ENCODE data around the gene DCC.

The DCC gene

DNA sequence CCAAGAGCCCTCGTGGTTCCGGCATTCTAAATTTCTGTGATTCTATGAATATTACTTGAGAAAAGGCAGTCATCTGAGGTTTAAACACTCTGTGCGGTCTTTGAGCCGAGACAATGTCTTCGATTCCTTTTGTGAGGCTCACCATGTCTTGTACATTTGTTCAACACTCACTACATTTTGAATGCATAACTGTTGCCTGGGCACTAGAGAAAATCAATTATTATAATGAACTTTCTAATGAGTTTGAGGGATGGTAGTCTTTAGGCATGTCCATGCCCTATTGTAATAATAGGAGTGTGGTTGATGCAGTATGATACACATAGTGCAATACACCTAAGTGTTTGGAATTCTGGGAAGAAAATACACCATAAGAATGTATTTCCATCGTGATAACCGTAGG, 1181.1 kb downstream of the DCC start:
- DNase-seq (ENCODE audit: low spot score) = no peak

DNA sequence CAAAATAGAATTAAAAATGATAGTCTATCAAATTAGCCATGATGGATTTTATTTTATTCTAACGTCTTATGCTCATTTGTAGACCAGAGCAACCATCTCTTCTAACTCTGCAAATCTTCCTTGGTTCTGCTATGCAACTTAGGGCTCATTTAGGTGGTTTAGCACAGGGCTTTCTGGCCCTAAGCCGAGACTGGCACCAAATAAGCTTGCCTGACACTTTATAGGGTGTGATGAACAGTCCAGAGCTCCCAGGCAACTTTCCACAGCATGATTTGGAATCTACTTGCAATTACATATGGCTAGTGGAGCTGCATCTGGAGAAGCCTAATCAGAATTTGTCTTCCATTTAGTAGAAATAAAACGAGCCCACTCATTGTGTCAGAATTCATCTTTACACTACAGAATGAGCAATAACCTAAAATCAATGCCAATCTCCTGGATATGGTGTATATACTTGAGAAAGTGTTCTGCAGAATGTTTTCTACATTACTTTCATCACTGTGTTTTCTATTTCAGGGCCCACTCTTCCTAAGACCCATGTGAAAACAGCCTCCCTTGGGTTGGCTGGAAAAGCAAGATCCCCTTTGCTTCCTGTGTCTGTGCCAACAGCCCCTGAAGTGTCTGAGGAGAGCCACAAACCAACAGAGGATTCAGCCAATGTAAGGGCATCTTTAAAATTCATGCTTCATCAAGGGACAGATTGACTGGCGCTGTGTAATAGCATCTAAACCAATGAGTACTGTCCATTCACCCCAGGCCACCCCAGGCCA, 1186.3 kb downstream of the DCC start:
- DNase-seq (ENCODE audit: low spot score) = no peak

DNA sequence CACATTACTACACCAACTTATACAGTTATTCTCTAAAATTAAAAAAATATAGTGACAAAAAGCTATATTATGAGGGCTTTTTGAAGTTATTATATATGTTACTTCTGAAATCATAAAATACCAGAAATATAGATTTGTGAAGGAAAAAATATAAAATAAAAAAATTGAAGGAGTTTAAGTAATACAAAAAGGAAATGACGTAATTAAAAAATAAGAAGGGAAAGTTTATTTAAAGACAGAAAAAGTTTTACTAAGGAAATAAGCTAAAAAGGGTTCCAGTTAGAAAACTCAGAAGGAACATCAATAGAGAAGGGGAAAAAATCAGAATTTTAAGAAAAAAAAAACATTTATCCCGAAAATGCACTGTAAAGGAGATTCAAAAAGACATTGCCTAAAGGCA, 1187.4 kb downstream of the DCC start:
- DNase-seq (ENCODE audit: low spot score) = no peak

DNA sequence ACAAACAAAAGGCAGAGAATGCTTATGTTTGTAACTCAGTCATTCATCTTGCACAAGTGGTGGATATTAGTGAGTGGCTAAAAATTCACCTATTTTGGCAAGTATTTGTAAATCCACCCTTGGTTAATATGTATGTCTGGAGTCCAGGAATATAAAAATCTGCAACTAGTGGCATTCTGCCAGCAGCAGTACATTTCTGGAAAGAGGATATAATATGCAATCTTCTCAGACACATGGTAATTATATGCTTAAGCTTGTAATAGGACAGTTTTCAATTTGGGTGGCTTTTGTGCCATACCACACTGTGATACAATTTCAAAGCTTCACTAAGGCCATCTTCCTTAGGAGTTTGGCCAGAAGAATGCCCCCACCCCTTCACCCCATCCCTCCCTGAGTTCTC, 1191.2 kb downstream of the DCC start:
- DNase-seq (ENCODE audit: low spot score) = no peak

DNA sequence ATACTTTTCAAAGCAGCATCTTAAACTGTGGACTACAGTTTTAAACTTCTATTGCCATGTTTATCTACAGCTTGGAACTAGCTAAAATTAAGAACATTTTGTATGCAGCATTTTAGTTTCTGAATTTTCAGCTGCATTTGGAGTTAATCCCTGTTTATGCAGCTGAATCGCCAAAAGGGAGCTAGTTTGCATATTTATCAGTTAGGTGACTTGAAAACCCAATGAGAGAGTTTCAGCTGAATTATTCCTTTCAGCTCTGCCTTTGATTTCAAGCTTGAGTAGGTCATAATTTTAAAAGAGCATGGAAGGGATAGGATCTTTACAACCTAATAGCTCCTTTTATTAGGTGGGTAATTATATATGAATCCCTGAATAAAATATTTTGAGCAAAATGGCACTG, 1191.9 kb downstream of the DCC start:
- DNase-seq (ENCODE audit: low spot score) = no peak

DNA sequence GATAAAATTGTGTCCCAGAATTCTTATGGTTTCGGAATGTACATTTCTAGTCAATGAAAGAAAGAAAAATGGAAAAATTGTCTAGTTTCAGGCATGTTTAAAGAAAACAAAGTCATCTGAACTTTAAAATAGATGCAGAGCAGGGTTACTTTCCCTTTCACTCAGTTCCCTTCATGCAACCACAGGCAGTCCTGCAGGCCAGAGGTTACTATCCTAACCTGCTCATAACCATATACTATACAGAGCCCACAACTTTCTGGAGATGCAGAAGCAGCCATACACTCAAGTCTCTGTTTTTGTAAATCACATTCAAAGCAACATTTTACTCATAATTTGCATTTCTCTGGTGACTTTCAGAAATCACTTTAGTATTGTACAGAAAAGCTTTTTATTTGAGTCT, 1194.2 kb downstream of the DCC start:
- DNase-seq (ENCODE audit: low spot score) = no peak

DNA sequence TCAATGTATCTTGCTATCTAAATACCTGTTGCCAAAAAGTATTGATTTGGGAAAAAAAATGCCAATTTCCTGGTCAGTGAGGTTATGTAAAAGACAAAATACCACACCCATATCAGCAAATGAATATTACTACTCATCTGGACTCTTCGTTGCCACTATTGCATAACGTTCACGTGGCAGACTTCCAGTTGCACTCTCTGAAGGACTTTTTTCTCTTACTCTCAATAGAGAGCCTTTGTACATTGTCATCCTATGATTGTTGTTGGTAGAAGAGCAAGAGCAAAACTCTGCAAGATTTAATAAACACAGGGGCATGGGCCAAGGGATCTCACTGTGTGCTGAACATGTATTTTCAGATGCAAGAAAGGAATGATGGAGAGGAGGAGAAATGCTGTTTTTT, 1194.7 kb downstream of the DCC start:
- DNase-seq (ENCODE audit: low spot score) = no peak

DNA sequence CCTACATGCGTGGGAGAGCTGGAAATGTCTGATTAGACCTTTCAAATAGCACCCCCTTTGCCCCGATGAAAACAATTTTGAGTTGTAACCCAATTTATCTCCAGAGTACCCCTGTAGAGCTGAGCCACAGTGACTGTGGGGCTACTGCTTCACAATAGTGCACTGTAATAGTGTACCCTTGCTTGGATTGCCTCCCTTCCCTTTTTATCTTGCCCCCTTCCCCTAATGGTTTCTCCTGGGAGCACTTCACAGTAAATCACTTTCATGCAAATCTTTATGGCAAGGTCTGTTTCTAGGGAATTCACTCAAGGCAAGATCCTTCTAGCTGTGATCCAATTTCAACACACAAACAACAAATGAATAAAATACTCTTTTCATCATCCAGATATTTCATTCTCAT, 1196.9 kb downstream of the DCC start:
- no peak for DNase-seq (ENCODE audit: low spot score)

DNA sequence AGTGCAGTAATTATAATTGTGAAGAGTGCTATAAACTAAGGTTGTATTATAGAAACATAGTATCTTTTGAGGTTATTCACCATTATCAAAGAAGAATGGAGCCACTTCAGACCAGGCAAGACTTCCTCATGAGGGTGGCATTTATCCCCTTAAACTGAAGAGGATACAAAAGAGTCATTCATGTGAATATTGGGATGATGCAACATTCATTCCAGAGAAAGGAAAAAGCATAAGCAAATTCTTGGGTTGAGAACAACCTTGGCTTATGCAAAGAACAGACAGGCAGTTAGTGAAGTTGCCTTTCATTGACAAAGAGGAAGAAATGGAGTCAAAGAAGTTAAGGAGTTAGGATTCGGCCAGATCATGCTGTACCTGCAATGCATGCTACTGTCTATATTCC, 1201.9 kb downstream of the DCC start:
- DNase-seq (ENCODE audit: low spot score) = no peak

DNA sequence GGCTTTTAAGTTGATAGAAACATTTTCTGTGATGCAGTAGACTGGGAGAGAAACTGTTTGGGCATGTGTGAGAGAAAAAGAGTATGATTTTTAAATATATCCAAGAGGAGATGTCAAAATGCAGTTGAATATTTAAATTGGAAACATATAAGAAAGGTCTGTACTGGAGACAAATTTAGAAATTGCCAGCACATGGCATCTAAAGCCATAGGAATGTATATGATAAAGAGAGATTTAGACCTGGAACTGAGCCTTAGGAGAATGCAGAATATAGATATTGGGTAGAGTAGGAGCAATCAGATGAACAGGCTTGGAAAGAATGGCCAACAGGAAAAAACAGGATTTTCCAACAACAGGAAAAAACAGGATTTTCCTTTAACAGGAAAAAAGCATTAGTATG, 1203.7 kb downstream of the DCC start:
- no peak for DNase-seq (ENCODE audit: low spot score)

DNA sequence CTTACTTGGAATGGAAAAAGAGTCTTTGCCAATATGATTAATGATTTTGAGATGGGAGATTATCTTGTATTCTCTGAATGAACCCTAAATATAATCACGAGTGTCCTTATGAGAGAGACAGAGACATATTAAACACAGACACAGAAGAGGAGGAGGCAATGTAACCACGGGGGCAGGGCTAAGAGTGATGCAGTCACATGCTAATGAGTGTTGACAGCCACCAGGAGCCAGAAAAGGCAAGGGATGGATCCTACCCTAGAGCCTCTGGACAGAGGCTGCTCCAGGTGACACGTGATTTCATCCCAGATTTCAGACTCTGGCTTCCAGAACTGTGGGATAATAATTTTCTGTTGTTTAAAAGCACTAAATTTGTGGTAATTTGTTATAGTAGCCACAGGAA, 1204.9 kb downstream of the DCC start:
- DNase-seq (ENCODE audit: low spot score) = no peak

DNA sequence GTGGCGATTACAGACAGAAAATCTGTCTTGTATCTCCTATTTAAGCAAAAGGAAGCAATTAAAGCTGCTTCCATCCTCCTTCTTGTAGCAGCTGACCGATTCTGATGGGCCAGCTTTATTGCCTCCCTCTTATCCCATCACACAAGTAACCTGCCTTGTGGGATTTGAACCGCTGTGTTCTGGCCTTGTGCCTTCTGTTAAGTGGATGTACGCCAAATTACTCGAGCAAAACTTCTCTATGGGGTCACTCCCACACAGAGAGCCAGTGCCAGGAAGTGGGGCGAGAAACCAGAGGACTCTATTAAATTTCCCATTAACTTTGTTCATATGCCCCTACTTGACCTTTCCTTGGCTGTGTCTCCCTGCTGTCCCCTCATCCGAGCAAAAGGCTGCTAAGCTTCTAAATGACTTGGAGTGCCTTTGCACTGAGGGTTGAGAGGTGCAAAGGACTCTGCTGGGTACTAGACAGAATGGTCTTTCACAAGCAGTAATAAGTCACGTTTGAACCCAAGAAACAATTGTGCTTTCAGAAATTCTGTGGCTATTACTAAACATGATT, 1212.0 kb downstream of the DCC start:
- DNase-seq (ENCODE audit: low spot score) = no peak

DNA sequence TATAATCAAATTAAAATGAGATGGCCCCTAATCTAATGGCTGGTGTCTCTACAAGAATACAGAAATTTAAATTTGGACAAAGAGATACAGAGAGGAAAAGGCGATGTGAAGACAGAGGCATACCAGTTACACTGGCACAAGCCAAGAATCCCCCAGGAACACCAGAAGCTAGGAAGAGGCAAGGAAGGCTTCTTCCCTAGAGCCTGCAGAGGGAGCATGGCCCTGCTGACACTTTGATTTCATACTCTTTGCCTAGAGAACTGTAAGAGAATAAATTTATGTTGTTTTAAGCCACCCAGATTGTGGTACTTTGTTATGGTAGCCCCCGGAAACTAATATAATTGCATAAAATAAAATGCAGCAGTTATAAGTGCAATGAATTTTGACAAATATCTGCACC, 1213.0 kb downstream of the DCC start:
- no peak for DNase-seq (ENCODE audit: low spot score)

DNA sequence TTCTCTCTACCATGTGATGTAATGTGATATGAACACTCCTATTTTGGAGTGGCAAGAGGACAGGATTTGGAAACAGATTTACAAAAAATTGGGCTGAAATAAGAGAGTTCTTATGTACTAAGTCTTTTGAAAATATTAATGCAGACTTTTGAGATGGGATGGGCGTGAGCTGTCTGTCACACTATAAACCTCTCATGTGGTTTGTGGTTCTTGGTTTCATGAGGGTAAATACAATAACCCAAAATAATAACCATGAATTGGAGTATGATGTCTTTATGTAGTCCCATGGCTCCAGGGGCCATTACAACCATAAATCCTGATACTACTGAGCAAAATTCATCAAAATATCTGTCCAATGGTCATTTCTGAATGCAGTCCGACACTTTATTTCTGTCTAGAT, 1216.5 kb downstream of the DCC start:
- no peak for DNase-seq (ENCODE audit: low spot score)

DNA sequence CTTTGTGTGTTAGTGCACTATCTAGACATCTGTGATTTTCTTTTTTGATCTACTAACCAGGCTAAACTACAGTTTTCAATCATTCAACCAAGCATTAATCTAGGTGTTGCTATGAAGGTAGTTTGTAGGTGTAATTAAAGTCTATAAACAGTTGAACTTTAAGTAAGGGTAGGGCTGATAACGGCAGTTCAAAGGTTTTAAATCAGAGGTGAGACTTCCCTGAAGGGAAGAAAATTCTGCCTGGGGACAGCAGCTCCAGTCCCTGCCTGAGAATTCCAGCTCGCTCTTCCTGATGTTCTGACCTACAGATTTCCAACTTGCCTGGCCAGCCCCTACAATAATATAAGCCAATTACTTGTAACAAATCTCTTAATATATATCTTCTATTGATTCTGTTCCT, 1220.5 kb downstream of the DCC start:
- no peak for DNase-seq (ENCODE audit: low spot score)

DNA sequence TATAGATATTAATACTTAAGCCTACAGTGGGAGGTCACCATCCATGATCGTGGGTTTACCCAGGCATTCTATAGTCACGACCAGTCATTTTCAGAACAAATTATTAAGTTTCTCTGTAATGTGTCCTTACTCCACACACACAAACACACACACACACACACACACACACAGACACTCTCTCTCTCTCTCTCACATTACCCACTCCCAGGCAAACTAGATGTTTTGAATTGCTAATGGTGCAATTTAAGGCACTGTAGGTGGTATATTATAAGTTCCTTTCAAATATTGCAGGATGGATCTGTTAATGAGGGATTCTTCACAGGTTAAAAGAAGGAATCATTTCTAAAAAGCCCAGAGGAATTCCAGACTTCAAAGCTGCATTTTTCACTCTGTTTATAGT, 1226.6 kb downstream of the DCC start:
- no peak for DNase-seq (ENCODE audit: low spot score)

DNA sequence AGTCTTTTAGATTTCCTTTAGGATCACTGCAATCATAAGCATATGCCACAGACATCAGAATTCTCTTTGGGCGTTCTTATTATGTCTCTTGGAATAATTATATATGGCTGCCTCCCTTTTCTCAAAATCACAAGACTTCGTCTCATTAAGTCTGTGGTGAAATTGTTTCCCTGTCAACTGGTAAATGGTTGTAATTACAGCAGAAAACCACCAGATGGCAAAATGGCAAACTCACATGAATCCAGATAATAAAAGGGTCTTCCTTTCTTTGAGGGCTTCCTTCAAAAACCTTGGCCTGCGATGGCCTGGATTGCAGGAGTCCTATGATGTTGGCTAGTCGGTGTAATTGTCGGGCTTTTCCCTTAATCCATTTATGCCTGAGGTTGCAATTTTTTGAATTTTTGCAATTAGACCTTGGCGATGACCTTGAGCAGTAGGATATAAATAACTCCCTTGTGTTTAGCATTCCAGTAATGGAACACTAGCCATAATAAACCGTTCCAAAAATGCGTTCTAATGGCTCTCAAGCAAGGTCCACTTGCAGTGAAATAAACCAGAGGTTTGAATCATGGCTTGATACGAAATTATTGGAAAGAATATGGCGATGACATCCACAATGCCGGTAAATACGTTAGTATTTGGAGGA, 1228.1 kb downstream of the DCC start:
- DNase-seq (ENCODE audit: low spot score) = peak; percentile 8
